CD4-positive, alpha-beta T cell (primary cell): ENCODE measurements around the gene STIM1. TPM values are rescaled to one million over a fixed set of nuclear protein-coding genes. Genes with fewer than 3 reads are reported as not detected.
"Not testable (repeated sequence)": the region's sequence is repeated elsewhere in the genome, so short reads cannot be mapped to it uniquely, and the experiment has no call there.

Experiments
- ATAC-seq: fragments of 200-7000 bp; cut with Tn5 transposase; one replicate; pipeline ENCODE4 v1.10.0; 2022; ENCODE audit warnings: mild to moderate bottlenecking; ENCODE audit not compliant: poor library complexity
- CTCF ChIA-PET: fragments of 350-600 bp; sonication (Branson Sonifier 250); formaldehyde crosslinking; loops from one replicate; lab custom pipeline; 2021; ENCODE audit warnings: antibody characterized with exemption, inconsistent platforms; lab: Charles Lee
- POLR2A ChIA-PET: fragments of 350-600 bp; sonication (Branson Sonifier 250); formaldehyde crosslinking; loops from one replicate; lab custom pipeline; 2021; ENCODE audit warnings: antibody characterized with exemption, inconsistent platforms; lab: Charles Lee
- DNase-seq, 14 experiments: peaks; one replicate each; pipeline ENCODE4 v3.0.0-alpha.2; 2013 to 2020; ENCODE audit warnings: mixed read lengths in 2 of 14
- H3K27ac ChIP-seq, 2 donors: one replicate each; pipeline versions ENCODE4 v1.5.1 to v1.7.0; 2013; ENCODE audit warnings: low read length in 2 of 2, low read depth in 1 of 2, mild to moderate bottlenecking in 1 of 2
- H3K27me3 ChIP-seq, 2 experiments: 1 replicate in 1 of 2; 2 replicates in 1 of 2; pipeline versions ENCODE4 v1.6.1 to v1.7.0; 2013; ENCODE audit warnings: low read length in 2 of 2, control low read depth in 1 of 2, mild to moderate bottlenecking in 1 of 2, moderate library complexity in 1 of 2; ENCODE audit not compliant: insufficient read depth in 2 of 2, control insufficient read depth in 1 of 2
- H3K36me3 ChIP-seq: one replicate; pipeline ENCODE4 v1.6.1; 2013; ENCODE audit warnings: low read length, control low read depth; ENCODE audit not compliant: insufficient read depth
- H3K4me1 ChIP-seq: one replicate; pipeline ENCODE4 v1.6.1; 2013; ENCODE audit warnings: low read length, control low read depth; ENCODE audit not compliant: insufficient read depth
- H3K4me3 ChIP-seq: one replicate; pipeline ENCODE4 v1.5.1; 2013; ENCODE audit warnings: mild to moderate bottlenecking, low read length, moderate library complexity
- H3K9me3 ChIP-seq, 2 experiments: 1 replicate in 1 of 2; 2 replicates in 1 of 2; pipeline versions ENCODE4 v1.6.1 to v1.7.0; 2013; ENCODE audit warnings: low read length in 2 of 2, mild to moderate bottlenecking in 2 of 2, control low read depth in 1 of 2, moderate library complexity in 1 of 2; ENCODE audit not compliant: control insufficient read depth in 1 of 2, insufficient read depth in 1 of 2
- H3K27ac Mint-ChIP-seq: one replicate; pipeline ENCODE4 v1.8.0; 2020; ENCODE audit warnings: mixed read lengths
- H3K27me3 Mint-ChIP-seq: one replicate; pipeline ENCODE4 v1.8.0; 2021; ENCODE audit warnings: mixed read lengths
- H3K36me3 Mint-ChIP-seq: one replicate; pipeline ENCODE4 v1.8.0; 2021; ENCODE audit warnings: low read depth, mixed read lengths
- H3K4me1 Mint-ChIP-seq: one replicate; pipeline ENCODE4 v1.8.0; 2021; ENCODE audit warnings: low read depth, mixed read lengths
- H3K4me3 Mint-ChIP-seq: one replicate; pipeline ENCODE4 v1.8.0; 2020; ENCODE audit warnings: mild to moderate bottlenecking, mixed read lengths
- H3K9me3 Mint-ChIP-seq: one replicate; pipeline ENCODE4 v1.8.0; 2020; ENCODE audit warnings: mixed read lengths
- CTCF ChIP-seq: fragments of 200-600 bp; IDR thresholded peaks from one replicate; pipeline ENCODE4 v1.8.0; 2022; ENCODE audit warnings: antibody characterized with exemption, mild to moderate bottlenecking
- intact Hi-C, 2 experiments: fragments of 100-400 bp; cut with DNase I in 1 of 2; cut with micrococcal nuclease in 1 of 2; formaldehyde crosslinking; loops; one replicate each; pipeline versions ENCODE4 v1.15.1 to v1.9.0; 2023 to 2025; cut with DNase I, micrococcal nuclease
- total RNA-seq, 174 experiments: library from RNA in 2 of 174; stranded (reverse) in 2 of 174; gene quantifications; one replicate each; pipeline ENCODE4 v1.2.3 and lab custom pipeline; 2021 to 2026

Gene STIM1
- total RNA-seq, 2 experiments from 2014 or later, result 89.0 to 94.9 TPM

- Mint-ChIP-seq H3K27ac (peak overlapping the region; percentile 69), H3K36me3 (peaks cover 30% of the 10 kb centered on the region), H3K4me3 (no peak overlapping the region), H3K9me3 (no peaks in the 10 kb centered on the region), H3K4me1 (peaks cover 64% of the 10 kb centered on the region), H3K27me3 (no peaks in the 10 kb centered on the region)
- no peaks in the 10 kb centered on the region for H3K27me3 ChIP-seq
- no peaks in the 10 kb centered on the region for H3K9me3 ChIP-seq
- ChIA-PET POLR2A (interaction anchor here (0.9 to 3.1 kb wide), 2 partner anchors 39 kb away, joined by 4 to 15 read pairs; partner anchors contain the start of gene STIM1), CTCF (interaction anchor here (1.2 to 1.9 kb wide), 3 partner anchors 40 to 178 kb away, joined by 3 to 5 read pairs (median 3); no protein-coding TSS in a partner anchor)
- H3K4me3 ChIP-seq, result no peak overlapping the region
- intact Hi-C loops, result no loop called here
- ATAC-seq (peak; percentile 34), DNase-seq (peak in 3 of 14 experiments; percentile 16 to 28 (median 23))
- H3K36me3 ChIP-seq, result no peaks in the 10 kb centered on the region
- H3K4me1 ChIP-seq, result peaks cover 25% of the 10 kb centered on the region
- TF ChIP-seq CTCF, result no peak
- peak overlapping the region in 1 of 2 donors; percentile 41 for H3K27ac ChIP-seq
Measured at GRCh38 chr11:3894128-3894731, 38.8 kb downstream of the STIM1 start.

DNA sequence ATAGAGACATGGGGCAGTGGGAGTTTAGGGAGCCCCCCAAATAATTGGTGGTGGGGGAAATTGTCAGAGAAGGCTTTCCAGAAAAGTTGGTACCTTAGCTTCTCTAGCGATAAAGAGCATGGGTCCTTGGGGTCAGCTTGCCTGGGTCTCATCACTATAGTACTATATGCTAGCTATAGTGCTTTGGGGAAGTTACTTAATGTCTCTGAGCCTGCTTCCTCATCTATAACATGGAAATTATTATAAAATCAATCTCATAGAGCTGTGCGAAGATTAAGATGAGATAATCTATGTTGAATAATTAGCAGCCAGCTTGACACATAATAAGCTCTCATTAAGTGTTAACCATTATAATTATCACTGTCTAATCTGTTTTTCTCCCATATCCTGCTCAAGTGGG, 41.2 kb downstream of the STIM1 start:
- H3K27ac ChIP-seq, result no peak overlapping the region

GRCh38 chr11:3900230-3900629, 44.8 kb downstream of the STIM1 start:
- POLR2A ChIA-PET, H3K27ac ChIP-seq, H3K9me3 ChIP-seq, ATAC-seq, H3K4me3 Mint-ChIP-seq, H3K27me3 ChIP-seq, H3K27ac Mint-ChIP-seq, H3K9me3 Mint-ChIP-seq, H3K4me3 ChIP-seq, DNase-seq, H3K36me3 ChIP-seq, H3K27me3 Mint-ChIP-seq: not testable (repeated sequence)
- Mint-ChIP-seq H3K36me3 (peaks cover 12% of the 10 kb centered on the region), H3K4me1 (peaks cover 68% of the 10 kb centered on the region)
- H3K4me1 ChIP-seq, result peaks cover 48% of the 10 kb centered on the region
- intact Hi-C loops, result loop anchor here (5.0 kb wide), 1 partner anchor 43 kb away; the partner anchor contains the start of gene STIM1 (in 2 of the 2)
- CTCF ChIA-PET, result interaction anchor here (0.6 kb wide), 1 partner anchor 47 kb away, joined by 3 read pairs; no protein-coding TSS in a partner anchor

More for the DNA sequence above, 41.2 kb downstream of the STIM1 start:
- POLR2A ChIA-PET, result interaction anchor here (0.6 to 3.1 kb wide), 2 partner anchors 41 to 141 kb away, joined by 3 to 15 read pairs; partner anchors contain the start of gene STIM1
- peaks cover 30% of the 10 kb centered on the region for H3K36me3 Mint-ChIP-seq
- peaks cover 34% of the 10 kb centered on the region for H3K4me1 ChIP-seq
- CTCF ChIA-PET, result no interaction called here
- no peak overlapping the region for H3K4me3 Mint-ChIP-seq
- TF ChIP-seq CTCF, result no peak
- H3K27me3 ChIP-seq, result no peaks in the 10 kb centered on the region
- intact Hi-C loops, result no loop called here
- peaks cover 63% of the 10 kb centered on the region for H3K4me1 Mint-ChIP-seq
- DNase-seq, result no peak
- H3K27me3 Mint-ChIP-seq, result no peaks in the 10 kb centered on the region
- H3K36me3 ChIP-seq, result no peaks in the 10 kb centered on the region
- no peaks in the 10 kb centered on the region for H3K9me3 Mint-ChIP-seq
- ATAC-seq, result no peak
- H3K27ac Mint-ChIP-seq, result peak overlapping the region; percentile 5
- H3K9me3 ChIP-seq, result no peaks in the 10 kb centered on the region
- H3K4me3 ChIP-seq, result no peak overlapping the region
